Neural crest cell (in vitro differentiated cells): ENCODE data around the gene UCP1. TPM values are rescaled to one million over a fixed set of nuclear protein-coding genes. Genes with fewer than 3 reads are reported as not detected.

ENCODE experiments used
- DNase-seq: peaks from one replicate; pipeline ENCODE4 v3.0.0; 2021; ENCODE audit warnings: low read depth, mixed read lengths, low spot score
- H3K27ac Mint-ChIP-seq: one replicate; pipeline ENCODE4 v1.8.0; 2021; ENCODE audit warnings: mild to moderate bottlenecking, mixed read lengths; ENCODE audit not compliant: unreplicated experiment
- H3K27me3 Mint-ChIP-seq: 2 replicates; pipeline ENCODE4 v1.8.0; 2021; ENCODE audit warnings: low read depth, mild to moderate bottlenecking, mixed read lengths
- H3K36me3 Mint-ChIP-seq: 2 replicates; pipeline ENCODE4 v1.8.0; 2021; ENCODE audit warnings: low read depth, mild to moderate bottlenecking, mixed read lengths
- H3K4me1 Mint-ChIP-seq: 2 replicates; pipeline ENCODE4 v1.8.0; 2021; ENCODE audit warnings: mixed read lengths
- H3K4me3 Mint-ChIP-seq: one replicate; pipeline ENCODE4 v1.8.0; 2021; ENCODE audit warnings: mild to moderate bottlenecking, mixed read lengths
- H3K9me3 Mint-ChIP-seq: 2 replicates; pipeline ENCODE4 v1.8.0; 2021; ENCODE audit warnings: mixed read lengths
- total RNA-seq: library from RNA; stranded (reverse); gene quantifications from 2 replicates; pipeline ENCODE4 v1.2.1, GENCODE V29; 2021
- TF ChIP-seq, protein P1 (sequence below): fragments of 200-600 bp; sonication (generic); conservative IDR thresholded peaks from 2 replicates; pipeline ENCODE4 v1.5.0; 2021; ENCODE audit warnings: antibody characterized with exemption, mild to moderate bottlenecking

Gene UCP1
- total RNA-seq, 1 donor from 2014 or later = not detected

- Mint-ChIP-seq H3K27me3 (peaks cover 36% of the 10 kb centered on the region), H3K4me3 (no peak overlapping the region), H3K27ac (no peak overlapping the region)
These were observed 2.9 kb upstream of the UCP1 start for GRCh38 chr4:140571620-140572019.

DNA sequence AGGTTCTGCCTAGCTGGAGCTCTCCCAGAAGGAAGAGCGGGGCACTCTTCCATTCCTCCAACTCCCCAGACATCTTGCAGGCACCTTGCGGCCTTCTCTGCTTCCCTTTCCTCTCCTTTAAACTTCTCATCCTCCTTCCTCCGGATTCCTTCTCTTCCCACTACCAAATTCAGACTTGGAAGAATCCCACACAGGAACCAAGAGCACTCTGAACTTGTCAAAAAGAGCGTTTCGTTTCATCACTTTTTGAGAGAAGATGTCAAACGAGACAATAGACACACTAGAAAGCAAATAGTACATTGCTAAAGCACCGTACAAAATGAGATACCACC lies 512 bp upstream of the UCP1 start:
- TF ChIP-seq, protein P1, sequence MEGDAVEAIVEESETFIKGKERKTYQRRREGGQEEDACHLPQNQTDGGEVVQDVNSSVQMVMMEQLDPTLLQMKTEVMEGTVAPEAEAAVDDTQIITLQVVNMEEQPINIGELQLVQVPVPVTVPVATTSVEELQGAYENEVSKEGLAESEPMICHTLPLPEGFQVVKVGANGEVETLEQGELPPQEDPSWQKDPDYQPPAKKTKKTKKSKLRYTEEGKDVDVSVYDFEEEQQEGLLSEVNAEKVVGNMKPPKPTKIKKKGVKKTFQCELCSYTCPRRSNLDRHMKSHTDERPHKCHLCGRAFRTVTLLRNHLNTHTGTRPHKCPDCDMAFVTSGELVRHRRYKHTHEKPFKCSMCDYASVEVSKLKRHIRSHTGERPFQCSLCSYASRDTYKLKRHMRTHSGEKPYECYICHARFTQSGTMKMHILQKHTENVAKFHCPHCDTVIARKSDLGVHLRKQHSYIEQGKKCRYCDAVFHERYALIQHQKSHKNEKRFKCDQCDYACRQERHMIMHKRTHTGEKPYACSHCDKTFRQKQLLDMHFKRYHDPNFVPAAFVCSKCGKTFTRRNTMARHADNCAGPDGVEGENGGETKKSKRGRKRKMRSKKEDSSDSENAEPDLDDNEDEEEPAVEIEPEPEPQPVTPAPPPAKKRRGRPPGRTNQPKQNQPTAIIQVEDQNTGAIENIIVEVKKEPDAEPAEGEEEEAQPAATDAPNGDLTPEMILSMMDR = no peak
- Mint-ChIP-seq H3K9me3 (peaks cover 3% of the 10 kb centered on the region), H3K27me3 (peaks cover 35% of the 10 kb centered on the region), H3K36me3 (peaks cover 3% of the 10 kb centered on the region), H3K4me1 (peaks cover 17% of the 10 kb centered on the region), H3K4me3 (peak overlapping the region; percentile 90), H3K27ac (no peak overlapping the region)
- DNase-seq = no peak

More at GRCh38 chr4:140571620-140572019, 2.9 kb upstream of the UCP1 start:
- TF ChIP-seq, protein P1 = no peak
- H3K36me3 Mint-ChIP-seq = peaks cover 3% of the 10 kb centered on the region
- peaks cover 17% of the 10 kb centered on the region for H3K4me1 Mint-ChIP-seq
- H3K9me3 Mint-ChIP-seq = peaks cover 3% of the 10 kb centered on the region
- no peak for DNase-seq

DNA sequence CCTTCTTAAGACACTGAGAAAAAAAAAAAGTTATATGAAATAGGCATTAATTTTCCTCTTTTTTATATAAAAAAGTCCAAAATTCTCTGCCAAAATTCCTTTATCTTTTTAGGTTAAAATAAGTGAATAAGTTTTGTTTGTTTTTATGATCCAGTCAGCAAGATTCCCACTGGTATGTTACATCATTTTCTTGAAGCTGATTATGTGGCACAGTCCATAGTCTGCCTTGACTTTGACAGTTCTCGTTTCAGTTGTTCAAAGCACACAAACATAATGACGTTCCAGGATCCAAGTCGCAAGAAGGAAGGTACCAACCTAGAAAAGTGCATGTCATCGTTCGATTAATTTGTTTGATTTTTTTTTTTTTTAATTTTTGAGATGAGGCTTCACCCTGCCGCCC lies 9.1 kb downstream of the UCP1 start:
- Mint-ChIP-seq H3K36me3 (no peaks in the 10 kb centered on the region), H3K4me1 (no peaks in the 10 kb centered on the region), H3K27me3 (peaks cover 14% of the 10 kb centered on the region), H3K27ac (no peak overlapping the region), H3K4me3 (no peak overlapping the region), H3K9me3 (no peaks in the 10 kb centered on the region)
- DNase-seq = no peak
- TF ChIP-seq, protein P1 = no peak

GRCh38 chr4:140557831-140558435 lies 10.8 kb downstream of the UCP1 start:
- H3K36me3 Mint-ChIP-seq = peaks cover 2% of the 10 kb centered on the region

GRCh38 chr4:140556372-140557085 lies 12.2 kb downstream of the UCP1 start:
- Mint-ChIP-seq H3K4me3 (no peak overlapping the region), H3K27ac (no peak overlapping the region), H3K36me3 (peaks cover 2% of the 10 kb centered on the region), H3K9me3 (no peaks in the 10 kb centered on the region), H3K4me1 (no peaks in the 10 kb centered on the region), H3K27me3 (peaks cover 4% of the 10 kb centered on the region)
- TF ChIP-seq, protein P1 = no peak
- no peak for DNase-seq

More at GRCh38 chr4:140557831-140558435, 10.8 kb downstream of the UCP1 start:
- H3K27ac Mint-ChIP-seq = no peak overlapping the region
- no peaks in the 10 kb centered on the region for H3K4me1 Mint-ChIP-seq
- H3K27me3 Mint-ChIP-seq = peaks cover 10% of the 10 kb centered on the region
- TF ChIP-seq, protein P1 = no peak
- DNase-seq = no peak
- no peaks in the 10 kb centered on the region for H3K9me3 Mint-ChIP-seq
- no peak overlapping the region for H3K4me3 Mint-ChIP-seq
